Right renal pelvis (tissue), 4 donors: Measurements from ENCODE around the gene CSNK1A1. TPM values are rescaled to one million over a fixed set of nuclear protein-coding genes. Genes with fewer than 3 reads are reported as not detected.
"Not testable (repeated sequence)": the region's sequence is repeated elsewhere in the genome, so short reads cannot be mapped to it uniquely, and the experiment has no call there.

Experiments used
- DNase-seq, 4 donors: peaks; one replicate each; pipeline ENCODE4 v3.0.0-alpha.2; 2013; ENCODE audit warnings: low read depth in 4 of 4, low spot score in 3 of 4, missing footprints in 1 of 4
- polyA plus RNA-seq, 4 donors: library from polyadenylated mRNA; unstranded; fragments of 120-200 nt; gene quantifications; one replicate each; pipeline ENCODE4 v1.2.1, GENCODE V29; 2013; ENCODE audit not compliant: insufficient read length in 4 of 4

CSNK1A1 gene
- polyA plus RNA-seq, 4 donors, result 164 to 197 (median 193) TPM

- no peak for DNase-seq
Measured at GRCh38 chr5:149575131-149575530, 23.9 kb upstream of the CSNK1A1 start.

DNA sequence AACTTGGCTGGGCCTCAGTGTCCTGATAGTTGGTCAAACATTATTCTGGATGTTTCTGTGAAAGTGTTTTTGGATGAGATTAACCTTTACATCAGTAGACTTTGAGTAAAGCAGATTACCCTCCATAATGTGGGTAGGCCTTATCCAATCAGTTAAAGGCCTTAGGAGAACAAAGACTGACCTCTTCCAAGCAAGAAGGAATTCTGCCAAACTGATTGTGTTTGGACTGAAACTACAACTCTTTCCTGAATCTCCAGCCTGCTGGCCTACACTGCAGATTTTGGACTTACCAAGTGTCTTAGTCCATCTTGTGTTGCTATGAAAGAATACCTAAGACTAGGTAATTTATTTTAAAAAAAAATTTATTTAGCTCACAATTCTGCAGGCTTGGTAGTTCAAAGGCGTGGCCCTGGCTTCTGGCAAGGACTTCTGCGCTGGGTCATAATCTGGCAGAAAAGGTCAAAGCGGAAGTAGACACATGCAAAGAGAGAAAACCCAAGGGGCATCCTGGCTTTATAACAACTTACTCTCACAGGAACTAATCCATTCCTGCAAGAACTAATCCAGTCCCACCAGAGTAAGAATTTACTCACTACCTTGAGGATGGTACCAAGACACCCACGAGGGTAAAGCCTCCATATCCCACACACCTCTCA, 21.5 kb upstream of the CSNK1A1 start:
- no peak for DNase-seq

DNA sequence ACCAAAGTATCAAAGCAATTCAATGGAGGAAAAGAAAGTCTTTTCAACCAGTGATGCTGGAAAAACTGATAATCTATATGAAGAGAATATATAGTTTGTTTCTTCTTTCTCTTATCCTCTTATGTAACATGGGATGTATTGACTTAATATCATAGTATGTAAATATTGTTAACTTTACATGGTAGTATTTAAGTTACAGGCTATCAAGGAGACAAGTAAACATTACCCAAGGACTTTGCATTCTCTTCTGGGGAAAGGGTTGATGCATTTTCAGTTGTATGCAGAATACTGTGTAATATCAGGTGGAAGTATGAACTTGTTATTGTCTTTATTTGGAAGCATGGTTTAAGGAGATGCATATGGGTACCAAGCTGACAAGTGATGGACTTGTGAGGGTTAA, 20.9 kb upstream of the CSNK1A1 start:
- DNase-seq, result no peak

- no peak for DNase-seq
Measured at GRCh38 chr5:149567226-149567625, 16.0 kb upstream of the CSNK1A1 start.

- DNase-seq, result not testable (repeated sequence)
Measured at GRCh38 chr5:149564542-149565140, 13.4 kb upstream of the CSNK1A1 start.

DNA sequence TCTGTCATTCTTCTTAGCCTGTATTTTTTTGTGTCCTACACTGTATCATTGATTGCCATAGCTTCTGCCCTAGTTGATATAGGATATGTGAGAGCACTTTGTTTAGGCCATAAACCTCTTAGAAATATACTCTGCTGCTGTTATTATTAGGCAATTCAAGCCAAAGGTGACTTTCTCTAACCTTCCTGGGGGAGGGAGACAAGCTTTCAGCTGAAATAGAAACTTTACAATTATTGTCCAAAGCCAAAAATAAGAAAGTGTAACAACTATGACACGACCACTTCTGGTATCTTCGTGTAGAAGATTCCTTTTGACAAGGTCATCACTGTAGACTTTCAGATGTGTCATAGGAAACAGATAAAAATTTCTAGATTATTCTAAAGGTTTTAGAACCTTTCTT, 12.2 kb upstream of the CSNK1A1 start:
- no peak for DNase-seq

DNA sequence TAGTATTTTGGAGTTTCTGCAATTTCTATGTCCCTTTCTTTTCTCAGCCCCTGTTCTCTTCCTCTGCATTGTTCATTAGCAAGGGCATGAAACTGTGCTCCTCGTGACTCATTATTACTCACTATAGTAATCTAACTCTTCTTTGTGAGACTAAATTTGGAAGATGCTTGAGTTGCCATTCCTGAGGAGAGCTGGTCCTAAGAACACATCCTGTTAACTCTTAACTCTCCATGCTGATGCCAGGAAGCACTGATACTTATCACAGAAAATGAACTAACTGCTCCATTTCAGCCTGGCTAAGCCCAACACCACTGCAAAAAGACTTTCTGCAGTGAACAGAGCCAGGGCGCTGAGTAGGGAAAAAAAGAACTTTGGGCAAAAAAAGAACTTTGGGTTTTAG, 10.6 kb upstream of the CSNK1A1 start:
- no peak for DNase-seq

GRCh38 chr5:149559706-149560105, 8.5 kb upstream of the CSNK1A1 start:
- no peak for DNase-seq

- DNase-seq, result no peak
Measured at GRCh38 chr5:149552553-149553160, 1.4 kb upstream of the CSNK1A1 start.

- DNase-seq, result no peak
Measured at GRCh38 chr5:149552038-149552494, 827 bp upstream of the CSNK1A1 start.

GRCh38 chr5:149550594-149551226, 529 bp downstream of the CSNK1A1 start:
- peak in 1 of 4 donors; percentile 45 for DNase-seq

DNA sequence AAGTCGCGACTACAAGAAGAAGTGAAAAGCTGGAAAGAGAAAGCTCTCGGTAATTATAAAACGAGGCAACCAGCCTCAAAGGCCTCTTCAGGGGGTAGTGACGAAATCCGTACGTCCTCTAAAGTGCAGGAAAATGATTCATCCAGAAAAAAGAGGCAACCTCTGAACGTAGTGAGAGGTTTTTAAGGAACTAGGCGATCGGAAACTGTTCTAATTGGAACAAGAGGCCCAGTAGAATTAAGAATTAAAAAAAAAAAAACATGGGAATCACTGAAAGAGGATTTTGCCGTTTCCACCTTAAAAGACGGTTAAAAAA, 1.0 kb downstream of the CSNK1A1 start:
- no peak for DNase-seq

DNA sequence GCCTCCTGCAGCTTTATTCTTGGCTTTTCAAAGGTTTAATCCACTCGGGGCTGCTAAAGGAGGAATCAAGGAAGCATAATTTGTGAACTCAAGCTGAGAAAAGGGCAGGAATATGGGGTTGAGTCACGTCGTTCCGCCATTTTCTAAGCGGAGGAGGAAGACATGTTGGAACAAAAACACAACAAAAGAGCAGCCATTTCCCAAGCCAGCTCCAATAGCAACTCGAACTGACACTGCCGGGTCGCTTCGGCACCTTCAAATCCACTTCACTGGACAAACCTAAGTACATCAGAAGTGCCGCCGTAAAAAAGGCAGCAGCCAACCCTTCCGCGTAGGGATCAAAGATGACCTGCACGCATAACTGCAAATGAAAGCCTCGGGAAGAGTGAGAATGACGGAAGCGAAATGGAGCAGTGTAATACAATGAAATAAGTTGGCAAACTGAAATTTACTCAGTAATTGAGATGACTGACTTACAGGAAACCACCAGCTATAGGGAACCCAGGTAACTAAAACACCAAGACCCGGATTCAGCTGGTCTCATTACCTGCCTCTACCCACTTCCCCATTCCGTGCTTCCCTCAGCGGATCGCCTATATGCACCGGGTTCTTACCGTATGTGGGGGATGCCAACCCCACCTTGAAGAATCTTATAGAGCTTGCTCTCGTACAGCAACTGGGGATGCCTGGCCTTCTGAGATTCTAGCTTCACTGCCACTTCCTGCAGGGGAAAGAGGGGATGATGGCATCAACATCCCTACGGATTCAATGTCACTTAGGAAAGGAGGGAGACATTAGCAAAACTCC, 1.6 kb downstream of the CSNK1A1 start:
- no peak for DNase-seq

DNA sequence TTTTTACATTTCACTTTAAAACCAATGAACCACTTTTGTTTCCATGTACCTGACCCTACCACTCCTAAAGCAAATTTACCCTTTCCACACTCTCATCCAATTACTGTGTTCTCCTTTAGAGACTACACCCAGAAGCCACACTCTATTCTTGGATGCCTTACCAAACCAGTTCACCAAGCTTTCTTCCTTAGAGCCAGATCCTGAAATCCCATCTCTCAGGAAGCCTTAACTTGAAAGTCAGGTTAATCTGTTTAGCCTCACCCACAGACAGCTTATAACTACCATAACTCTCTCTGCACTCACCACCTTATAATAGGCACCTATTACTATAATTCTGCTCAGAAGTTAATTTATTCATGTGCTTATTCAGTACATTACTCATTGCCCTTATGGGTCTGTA, 4.3 kb downstream of the CSNK1A1 start:
- DNase-seq, result no peak

DNA sequence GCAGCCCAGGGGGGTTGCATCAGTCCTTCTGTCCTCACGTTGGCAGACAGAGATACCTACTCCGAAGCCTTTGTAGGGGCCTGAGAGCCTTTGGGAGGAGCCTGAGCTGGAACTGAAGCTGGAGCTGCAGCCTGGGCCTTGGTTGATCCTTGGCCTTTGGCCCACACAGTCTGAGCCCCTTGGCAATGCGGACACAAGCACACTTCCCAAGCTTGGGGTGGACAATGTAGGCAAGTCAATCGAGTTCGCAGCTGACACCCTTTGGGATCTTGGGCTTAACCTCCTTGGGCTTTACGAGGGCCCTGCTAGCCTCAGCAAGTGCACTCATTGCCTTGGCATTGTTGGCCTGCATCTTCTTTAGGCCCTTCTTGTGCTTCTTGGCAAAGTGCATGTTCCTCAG, 5.9 kb downstream of the CSNK1A1 start:
- DNase-seq, result no peak

- no peak for DNase-seq
Measured at GRCh38 chr5:149544028-149544420, 7.2 kb downstream of the CSNK1A1 start.

DNA sequence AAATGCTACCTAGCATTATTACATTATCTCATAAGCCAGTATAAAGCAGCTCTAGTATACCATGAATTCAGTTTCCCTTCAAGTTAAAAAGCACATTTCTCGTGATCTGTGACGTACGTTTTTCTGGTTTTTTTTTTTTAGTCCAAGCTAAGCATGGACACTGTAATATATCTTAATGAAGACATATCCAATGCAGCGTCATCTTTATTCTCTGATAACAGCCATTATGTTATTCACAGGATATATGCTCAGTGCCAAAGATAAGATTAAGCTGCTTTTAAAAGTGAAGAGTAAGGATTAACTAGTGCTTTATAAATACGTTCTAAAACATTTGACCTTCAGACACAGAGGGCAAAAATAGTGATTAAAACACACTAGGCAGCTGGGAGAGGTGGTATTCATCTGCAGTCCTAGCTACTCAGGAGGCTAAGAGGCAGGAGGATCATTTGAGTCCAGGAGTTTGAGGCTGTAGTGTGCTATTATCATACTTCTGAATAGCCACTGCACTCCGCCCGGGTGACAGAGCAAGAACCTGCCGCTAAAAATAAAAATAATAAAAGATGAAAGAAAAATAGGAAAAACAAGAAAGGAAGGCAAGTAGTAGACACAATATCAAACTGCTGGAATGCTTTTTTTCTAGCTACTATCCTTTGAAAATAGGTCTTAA, 7.7 kb downstream of the CSNK1A1 start:
- no peak for DNase-seq

- DNase-seq, result no peak
Measured at GRCh38 chr5:149541893-149542292, 9.3 kb downstream of the CSNK1A1 start.

- no peak for DNase-seq
Measured at GRCh38 chr5:149540089-149540488, 11.2 kb downstream of the CSNK1A1 start.

GRCh38 chr5:149537374-149537975, 13.8 kb downstream of the CSNK1A1 start:
- DNase-seq, result no peak
